Right hindlimb (tissue), 1 donor: ENCODE data around the gene TNN.
A peak's percentile ranks its signal among the peaks of the same experiment; 100 is the strongest.

Source experiments
- DNase-seq: peaks from one replicate; pipeline ENCODE4 v3.0.0-alpha.2; 2018

Gene TNN

DNA sequence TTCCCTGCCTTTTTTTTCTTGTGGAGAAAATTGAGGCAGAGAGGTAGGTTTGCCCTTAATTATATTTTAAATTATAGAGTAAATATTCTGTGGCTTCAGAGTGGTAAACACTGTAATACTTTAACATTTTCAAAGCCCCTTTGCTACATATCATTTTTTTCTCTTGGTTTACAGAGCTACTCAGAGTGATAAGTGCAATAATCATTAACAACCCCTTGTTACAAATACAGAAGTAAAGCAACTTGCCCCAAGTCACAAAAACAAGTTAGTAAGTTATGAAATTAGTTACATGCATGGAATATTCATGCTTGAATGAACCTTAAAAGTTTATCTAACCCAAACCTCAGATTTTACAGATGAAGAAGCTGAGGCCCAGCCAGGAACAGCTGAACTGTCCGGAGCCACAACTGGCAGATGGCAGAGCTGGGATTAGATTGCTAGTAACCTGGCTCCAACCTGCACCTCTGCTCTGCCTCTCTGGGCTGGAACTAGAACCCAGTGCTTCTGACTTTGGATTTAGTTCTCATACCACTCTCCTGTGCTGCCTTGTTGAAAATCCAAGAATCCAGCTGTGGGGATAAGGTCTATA lies 48.7 kb downstream of the TNN start:
- no peak for DNase-seq

DNA sequence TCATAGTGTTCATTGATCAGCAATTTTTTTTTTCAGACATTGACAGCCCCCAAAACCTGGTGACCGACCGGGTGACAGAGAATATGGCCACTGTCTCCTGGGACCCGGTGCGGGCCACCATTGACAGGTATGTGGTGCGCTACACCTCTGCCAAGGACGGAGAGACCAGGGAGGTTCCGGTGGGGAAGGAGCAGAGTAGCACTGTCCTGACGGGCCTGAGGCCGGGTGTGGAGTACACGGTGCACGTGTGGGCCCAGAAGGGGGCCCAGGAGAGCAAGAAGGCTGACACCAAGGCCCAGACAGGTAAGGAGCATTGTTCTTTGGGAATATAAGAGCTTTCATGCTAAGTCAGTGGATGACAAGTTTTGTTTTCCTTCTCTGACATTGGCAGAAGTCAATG lies 49.3 kb downstream of the TNN start:
- no peak for DNase-seq

DNA sequence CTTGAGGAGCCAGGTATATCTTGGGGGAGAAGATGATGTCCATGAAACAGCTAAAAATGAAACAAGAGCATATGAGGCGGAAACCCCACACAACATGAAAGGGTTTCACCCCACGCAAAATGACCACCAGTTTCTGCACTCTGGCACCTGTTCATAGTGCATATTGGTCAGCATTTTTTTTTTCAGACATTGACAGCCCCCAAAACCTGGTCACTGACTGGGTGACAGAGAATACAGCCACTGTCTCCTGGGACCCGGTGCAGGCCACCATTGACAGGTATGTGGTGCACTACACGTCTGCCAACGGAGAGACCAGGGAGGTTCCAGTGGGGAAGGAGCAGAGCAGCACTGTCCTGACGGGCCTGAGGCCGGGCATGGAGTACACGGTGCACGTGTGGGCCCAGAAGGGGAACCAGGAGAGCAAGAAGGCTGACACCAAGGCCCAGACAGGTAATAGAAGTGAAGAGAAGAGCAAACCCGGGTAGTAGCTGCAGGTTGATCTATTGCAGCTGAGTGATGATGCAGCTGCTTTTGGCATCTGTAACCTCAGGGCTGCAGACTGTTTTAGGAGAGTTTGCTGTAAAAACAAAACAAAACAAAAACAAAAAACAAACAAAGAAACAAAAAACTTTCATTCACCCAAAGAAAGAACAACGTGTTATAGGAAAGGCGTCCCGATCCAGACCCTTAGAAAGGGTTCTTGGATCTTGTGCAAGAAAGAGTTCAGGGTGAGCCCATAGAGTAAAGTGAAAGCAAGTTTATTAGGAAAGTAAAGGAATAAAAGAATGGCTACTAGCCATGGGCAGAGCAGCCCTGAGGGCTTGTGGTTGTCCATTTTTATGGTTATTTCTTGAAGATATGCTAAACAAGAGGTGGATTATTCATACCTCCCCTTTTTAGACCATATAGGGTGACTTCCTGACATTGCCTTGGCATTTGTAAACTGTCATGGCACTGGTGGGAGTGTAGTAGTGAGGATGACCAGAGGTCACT lies 51.0 kb downstream of the TNN start:
- DNase-seq = no peak

DNA sequence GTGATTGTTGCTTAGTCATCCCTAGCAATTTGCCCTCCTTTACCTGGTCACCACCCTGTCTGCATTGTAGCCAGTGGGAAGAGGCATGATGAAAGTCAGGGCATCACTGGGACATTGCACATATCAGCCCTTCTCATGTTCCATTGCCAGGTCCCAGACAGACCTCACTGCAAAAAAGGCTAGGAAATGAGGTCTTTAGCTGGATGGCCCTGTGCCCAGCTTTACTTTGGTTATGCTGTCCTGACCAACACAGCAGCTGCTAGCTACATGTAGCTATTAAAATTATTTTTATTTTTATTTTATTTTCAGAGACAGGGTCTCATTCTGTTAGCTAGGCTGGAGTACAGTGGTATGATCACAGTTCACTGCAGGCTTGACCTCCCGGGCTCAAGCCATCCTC lies 52.9 kb downstream of the TNN start:
- no peak for DNase-seq

DNA sequence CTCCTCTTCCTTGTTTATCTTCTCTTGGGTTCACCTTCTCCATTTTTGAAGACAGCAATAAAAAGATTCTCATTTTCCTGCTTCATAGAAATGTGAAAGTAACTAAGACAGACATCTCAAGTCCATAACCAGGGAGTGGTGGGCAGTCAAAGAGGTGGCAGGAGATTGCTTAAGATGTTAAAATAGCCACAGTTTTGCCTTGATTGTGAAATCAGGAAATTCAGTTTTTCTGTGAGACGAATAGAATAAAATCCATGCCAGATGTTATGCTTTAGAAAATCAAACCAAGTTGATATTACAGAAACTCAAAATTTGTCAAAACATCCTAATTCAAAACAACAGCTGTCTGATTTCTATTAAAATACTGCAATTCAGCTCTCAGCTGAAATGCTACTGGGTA lies 57.2 kb downstream of the TNN start:
- no peak for DNase-seq

DNA sequence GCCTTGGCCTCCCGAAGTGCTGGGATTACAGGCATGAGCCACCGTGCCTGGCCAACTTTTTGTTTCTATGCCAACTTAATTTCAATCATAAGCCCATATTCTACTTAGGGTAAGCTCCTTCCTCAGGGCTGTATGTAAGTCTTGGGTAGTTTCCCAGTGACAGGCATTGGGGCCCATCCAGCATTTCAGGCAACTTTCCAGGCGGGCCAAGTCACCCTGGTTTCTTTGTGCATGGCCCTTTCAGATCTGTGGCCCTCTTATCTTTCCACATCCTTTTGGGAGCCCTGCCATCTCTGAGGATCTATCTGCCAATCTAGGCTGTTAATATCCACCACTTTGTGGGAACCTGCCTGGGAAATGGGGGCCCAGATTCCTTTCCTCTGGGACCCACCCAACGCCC lies 58.7 kb downstream of the TNN start:
- DNase-seq = no peak

- no peak for DNase-seq
Observed at GRCh38 chr1:175127565-175127964, 59.9 kb downstream of the TNN start.

DNA sequence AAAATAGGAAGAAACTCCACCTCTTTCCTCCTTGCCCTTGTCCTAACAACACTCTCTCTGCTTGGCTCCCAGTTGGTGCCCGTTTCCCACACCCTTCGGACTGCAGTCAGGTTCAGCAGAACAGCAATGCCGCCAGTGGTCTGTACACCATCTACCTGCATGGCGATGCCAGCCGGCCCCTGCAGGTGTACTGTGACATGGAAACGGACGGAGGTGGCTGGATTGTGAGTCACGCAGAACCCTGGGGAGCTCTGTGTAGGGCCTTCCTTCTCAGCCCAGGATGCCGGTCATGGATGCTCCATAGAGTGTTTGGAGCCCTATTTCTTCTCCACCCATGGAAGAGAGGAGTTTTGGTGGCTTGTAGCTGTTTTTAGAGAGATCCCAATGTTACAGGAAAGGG lies 60.9 kb downstream of the TNN start:
- DNase-seq = no peak

DNA sequence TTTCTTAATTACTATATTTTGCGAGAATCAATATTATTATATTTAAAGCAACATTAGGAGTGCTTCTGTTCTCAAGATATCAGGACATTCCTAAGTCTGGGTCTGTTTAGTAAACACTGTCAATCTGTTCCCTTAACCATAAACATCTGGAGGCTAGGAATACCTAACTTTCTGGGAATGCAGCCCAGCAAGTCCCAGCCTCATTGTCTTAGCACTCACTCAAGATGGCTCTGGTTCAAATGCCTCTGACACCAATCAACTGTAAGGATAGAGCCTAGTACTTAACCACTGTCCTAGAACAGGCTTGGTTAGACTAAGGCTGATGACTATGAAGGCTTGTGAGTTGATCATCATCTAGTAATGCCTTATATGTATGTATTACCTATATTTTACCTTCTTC lies 61.5 kb downstream of the TNN start:
- peak; percentile 64 for DNase-seq

- no peak for DNase-seq
Observed at GRCh38 chr1:175129644-175129996, 62.0 kb downstream of the TNN start.

GRCh38 chr1:175129997-175130648 lies 62.5 kb downstream of the TNN start:
- no peak for DNase-seq

- DNase-seq = no peak
Observed at GRCh38 chr1:175130649-175131045, 63.0 kb downstream of the TNN start.

DNA sequence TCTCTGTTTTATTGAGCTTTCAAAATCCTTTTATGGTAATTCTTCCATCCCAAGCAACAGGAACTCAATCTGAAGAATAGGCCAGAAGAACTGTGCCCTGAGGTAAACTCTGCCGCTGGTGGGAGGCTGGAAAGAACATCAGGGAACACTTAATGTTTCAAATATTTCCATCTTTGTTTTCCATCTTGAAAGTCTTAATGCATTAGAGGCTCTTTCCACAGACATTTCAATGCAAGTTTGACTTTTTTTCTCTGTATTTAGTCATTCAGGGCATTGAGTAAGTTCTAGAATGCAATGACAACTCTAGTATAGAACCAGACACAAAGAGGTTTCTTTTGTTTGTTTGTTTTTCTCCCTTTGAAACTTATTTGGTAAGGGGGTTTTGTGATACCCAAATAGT lies 63.5 kb downstream of the TNN start:
- no peak for DNase-seq

- no peak for DNase-seq
Observed at GRCh38 chr1:175132436-175132835, 64.8 kb downstream of the TNN start.

DNA sequence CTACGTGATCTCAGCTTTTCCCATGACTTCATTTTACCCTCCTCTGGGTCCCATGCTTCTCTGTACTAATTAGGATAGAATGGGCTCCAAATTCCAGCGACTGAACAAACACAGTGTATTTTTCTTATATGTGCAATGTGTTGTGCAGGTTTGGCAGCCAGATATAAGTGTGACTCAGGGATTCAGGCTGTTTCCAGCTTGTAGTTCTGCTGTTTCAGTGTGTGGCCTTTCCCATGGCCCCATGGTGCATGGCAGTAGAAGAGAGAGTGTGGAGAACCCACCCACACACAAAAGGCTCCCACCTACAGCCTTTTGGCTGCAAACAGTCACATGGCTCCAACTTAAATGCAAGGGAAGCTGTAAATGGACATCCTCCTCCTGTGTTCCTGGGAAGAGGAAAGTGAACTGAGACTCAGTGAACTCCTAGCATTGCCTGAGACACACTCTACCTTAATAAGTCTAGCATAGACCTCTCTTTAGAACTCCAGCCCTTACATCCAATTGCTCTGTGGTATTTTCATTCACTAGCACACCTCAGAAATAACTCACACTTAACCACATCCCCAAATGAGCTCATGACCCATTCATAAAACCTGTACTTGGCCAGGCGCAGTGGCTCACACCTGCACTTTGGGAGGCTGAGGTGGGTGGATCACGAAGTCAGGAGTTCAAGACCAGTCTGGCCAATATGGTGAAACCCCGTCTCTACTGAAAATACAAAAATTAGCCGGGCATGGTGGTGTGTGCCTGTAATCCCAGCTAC lies 66.2 kb downstream of the TNN start:
- no peak for DNase-seq

DNA sequence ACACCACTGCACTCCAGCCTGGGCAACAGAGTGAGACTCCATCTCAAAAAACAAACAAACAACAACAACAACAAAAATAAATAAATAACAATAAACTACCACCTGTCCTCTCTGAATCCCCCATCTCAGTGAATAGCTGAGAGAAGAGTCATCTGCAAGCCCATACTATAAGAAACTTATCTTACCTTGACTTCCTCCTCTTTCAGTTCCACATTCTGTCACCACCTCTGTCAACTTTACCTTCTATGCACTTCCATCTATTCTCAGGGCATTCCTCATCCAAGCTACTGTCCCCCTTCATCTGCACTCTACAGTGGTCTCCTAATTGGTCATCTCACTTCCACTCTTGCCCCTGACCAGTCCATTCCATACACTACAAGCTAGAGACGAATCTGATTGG lies 66.9 kb downstream of the TNN start:
- no peak for DNase-seq

DNA sequence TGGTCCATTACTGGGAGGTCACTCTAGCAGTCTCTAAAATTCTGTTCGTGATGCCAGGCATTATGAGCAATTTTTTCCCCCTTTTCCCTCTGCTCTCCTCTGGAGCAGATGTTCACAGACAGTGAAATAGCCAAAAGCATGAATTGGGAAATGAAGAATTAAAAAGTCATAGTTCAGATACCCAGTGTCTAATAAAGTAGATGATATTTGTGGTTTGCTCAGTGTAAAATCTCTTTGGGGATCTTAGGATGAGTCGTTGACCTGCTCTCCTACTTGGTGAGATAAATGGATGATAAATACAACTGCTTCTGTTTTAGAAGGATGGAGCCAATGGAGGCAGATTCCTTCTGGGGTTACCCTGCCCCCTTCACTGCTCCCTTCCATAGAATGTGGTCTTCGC lies 68.6 kb downstream of the TNN start:
- DNase-seq = no peak

GRCh38 chr1:175137369-175137768 lies 69.7 kb downstream of the TNN start:
- DNase-seq = no peak

DNA sequence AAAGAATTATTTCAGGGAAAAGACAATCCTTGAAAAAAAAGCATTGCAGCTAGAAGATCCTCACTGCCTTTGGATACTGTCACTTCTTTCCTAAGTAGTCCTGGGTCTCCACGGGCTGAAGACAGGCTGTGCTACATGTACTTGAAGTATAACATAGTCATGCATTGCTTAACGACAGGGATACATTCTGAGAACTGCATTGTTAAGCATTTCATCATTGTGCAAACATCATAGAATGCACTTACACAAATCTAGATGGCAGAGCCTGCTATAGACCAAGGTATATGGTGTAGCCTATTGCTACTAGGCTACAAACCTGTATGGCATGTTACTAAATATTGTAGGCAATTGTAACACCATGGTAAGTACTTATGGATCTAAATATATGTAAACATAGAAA lies 70.9 kb downstream of the TNN start:
- no peak for DNase-seq

- DNase-seq = no peak
Observed at GRCh38 chr1:175145899-175146528, 78.4 kb downstream of the TNN start.

DNA sequence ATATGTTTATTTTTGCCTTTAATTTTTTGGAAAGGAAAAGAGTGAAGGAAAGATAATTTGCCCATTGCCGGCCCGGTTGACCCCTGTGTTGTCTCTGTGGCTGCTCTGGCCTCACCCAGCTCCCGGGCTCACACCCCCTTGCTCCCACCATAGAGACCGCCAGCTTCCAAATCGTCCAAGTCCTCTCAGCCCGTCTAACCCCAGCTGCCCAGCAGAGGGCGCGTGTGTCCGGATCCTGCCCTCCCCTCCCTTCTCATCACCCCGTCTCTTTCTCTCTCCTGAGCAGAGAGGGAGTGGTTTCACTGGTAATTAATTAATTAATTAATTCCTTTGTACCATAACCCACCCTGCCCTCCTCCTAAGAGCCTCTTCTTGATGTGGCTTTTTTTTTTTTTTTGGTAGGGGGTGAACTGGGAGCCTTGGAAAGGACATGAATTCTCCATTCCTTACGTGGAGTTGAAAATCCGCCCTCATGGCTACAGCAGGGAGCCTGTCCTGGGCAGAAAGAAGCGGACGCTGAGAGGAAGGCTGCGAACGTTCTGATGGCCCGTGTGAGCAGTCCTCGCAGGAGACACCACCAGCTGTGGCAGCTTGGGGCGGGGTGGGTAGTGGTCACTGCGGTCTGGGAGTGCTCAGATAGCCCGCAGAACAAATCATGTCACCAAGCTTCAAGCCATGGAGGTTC lies 79.0 kb downstream of the TNN start:
- DNase-seq = peak; percentile 76

GRCh38 chr1:175147569-175147968 lies 79.9 kb downstream of the TNN start:
- DNase-seq = no peak
